GM10248 (cell line): ENCODE results near the gene YWHAB.
"Not testable (repeated sequence)": the region's sequence is repeated elsewhere in the genome, so short reads cannot be mapped to it uniquely, and the experiment has no call there.

Experiments
- CTCF ChIA-PET: fragments of 300-600 bp; sonication (Branson Sonifier 250); formaldehyde crosslinking; extraction: SDS; loops from one replicate; lab custom pipeline; 2021; ENCODE audit warnings: antibody characterized with exemption; lab: Yijun Ruan, JAX
- POLR2A ChIA-PET: fragments of 350-650 bp; sonication (Branson Sonifier 250); formaldehyde crosslinking; extraction: SDS; loops from one replicate; lab custom pipeline; 2020; ENCODE audit warnings: antibody characterized with exemption; lab: Yijun Ruan, JAX
- DNase-seq: peaks from one replicate; pipeline ENCODE4 v3.0.0; 2012; ENCODE audit errors: extremely low spot score
- CTCF ChIP-seq: IDR thresholded peaks from 2 replicates; pipeline ENCODE4 v1.5.1; 2012; ENCODE audit warnings: mild to moderate bottlenecking, low read depth; ENCODE audit errors: extremely low read depth, missing control alignments, control extremely low read depth

YWHAB gene

DNA sequence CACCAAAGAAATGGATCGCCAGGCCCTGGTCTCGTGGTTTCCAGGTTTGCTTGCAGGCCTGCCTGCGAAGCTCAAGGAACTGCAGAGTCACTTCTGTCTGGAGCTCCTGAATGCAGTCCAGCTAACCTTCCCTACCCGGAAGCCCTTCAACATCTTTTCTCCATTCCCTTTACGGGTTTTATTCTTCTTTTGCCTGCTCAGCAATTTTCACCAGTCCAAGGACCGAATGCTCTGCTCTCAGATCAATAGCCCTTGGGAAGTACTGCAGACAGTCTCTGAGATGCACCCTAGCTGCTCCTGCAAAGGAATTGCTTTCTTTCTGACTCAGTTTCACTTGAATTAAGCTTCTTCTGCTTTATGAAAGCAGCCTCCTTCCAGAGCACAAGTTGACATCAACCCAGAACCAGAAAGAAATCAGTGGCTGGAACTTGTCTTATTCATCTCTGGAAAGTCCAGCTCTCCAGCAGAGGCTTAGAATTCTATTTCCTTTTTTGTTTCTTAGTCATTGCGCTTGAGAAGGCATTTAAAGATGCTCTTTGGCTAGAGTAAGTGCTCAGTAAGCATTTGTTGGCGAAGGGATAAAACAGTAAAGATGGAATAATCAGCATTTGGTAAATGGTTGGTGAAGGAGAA is 18.7 kb upstream of the YWHAB start:
- no peak for DNase-seq
- no peak for TF ChIP-seq CTCF
- CTCF ChIA-PET: interaction anchor here (0.7 to 2.7 kb wide), 30 partner anchors 9 to 653 kb away, joined by 3 to 40 read pairs (median 3); no protein-coding TSS in a partner anchor
- POLR2A ChIA-PET: interaction anchor here (0.6 kb wide), 1 partner anchor 434 kb away, joined by 4 read pairs; no protein-coding TSS in a partner anchor

GRCh38 chr20:44869471-44869870 is 16.0 kb upstream of the YWHAB start:
- DNase-seq: no peak
- ChIA-PET CTCF (interaction anchor here (1.9 to 2.7 kb wide), 2 partner anchors 68 to 122 kb away, joined by 10 read pairs; no protein-coding TSS in a partner anchor), POLR2A (no interaction called here)
- TF ChIP-seq CTCF: no peak

DNA sequence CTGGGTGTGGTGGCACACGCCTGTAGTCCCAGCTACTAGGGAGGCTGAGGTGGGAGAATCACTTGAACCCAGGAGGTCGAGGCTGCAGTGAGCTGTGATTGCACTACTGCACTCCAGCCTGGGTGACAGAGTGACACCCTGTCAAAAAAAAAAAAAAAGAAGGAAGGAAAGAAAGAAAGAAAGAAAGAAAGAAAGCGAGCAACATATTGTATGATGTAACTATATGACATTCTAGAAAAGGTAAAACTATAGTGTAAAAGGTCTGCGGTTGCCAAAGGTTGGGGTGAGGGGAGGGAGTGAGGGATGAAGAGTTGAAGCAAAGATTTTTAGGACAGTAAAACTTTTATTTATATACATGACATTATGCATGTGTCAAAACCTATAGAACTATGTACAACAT is 3.1 kb upstream of the YWHAB start:
- DNase-seq, POLR2A ChIA-PET: not testable (repeated sequence)
- CTCF ChIA-PET: interaction anchor here (1.1 to 1.4 kb wide), 3 partner anchors 15 to 197 kb away, joined by 3 read pairs; no protein-coding TSS in a partner anchor

- TF ChIP-seq CTCF: no peak
- ChIA-PET POLR2A (no interaction called here), CTCF (interaction anchor here (1.0 to 1.4 kb wide), 3 partner anchors 16 to 198 kb away, joined by 3 to 4 read pairs (median 3); no protein-coding TSS in a partner anchor)
- no peak for DNase-seq
These were observed 2.1 kb upstream of the YWHAB start for GRCh38 chr20:44883214-44883902.

DNA sequence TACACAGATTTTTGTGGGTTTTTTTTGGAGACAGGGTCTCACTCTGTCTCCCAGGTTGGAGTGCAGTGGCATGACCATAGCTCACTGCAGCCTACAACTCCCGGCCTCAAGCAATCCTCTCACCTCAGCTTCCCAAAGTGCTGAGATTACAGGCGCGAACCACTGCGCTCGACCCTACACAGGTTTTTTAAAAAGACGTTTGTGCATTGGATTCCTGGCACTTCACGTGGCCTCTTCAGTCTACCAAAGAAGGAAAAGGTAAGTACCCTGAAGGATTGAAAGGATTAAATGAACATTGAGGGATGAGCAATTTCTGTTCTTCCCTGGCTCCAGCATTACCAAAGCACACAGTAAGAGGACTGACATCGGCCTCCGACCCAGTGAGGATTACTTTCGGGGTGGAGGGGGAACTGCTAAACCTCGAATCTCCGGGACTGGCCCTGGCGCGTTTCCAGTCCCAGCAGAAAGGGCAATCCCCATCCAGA is 556 bp upstream of the YWHAB start:
- ChIA-PET CTCF (interaction anchor here (1.0 to 1.2 kb wide), 2 partner anchors 18 to 211 kb away, joined by 3 read pairs; no protein-coding TSS in a partner anchor), POLR2A (interaction anchor here (0.8 kb wide), 1 partner anchor 12 kb away, joined by 3 read pairs; no protein-coding TSS in a partner anchor)
- TF ChIP-seq CTCF: no peak
- DNase-seq: no peak

DNA sequence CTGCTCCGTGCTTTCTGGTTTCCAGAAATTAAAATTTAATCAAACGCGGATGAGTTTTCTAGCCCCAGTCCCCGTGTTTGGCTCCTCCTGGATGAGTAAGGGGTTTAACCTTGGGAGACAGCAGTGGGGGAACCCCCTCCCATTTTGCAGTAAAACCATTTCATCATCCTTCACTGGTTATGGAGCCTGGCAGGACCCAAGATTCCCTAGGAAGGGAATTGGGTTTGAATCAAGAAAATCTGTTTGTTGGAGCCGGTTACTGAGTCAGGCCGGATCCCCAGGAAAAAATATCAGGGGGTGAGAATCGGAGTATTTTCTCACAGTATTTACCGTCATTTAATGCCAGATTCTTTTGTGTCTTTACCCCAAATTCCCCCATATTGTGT is 754 bp downstream of the YWHAB start:
- ChIA-PET POLR2A (interaction anchor here (0.7 kb wide), 1 partner anchor 31 kb away, joined by 3 read pairs; no protein-coding TSS in a partner anchor), CTCF (no interaction called here)
- no peak for DNase-seq
- TF ChIP-seq CTCF: no peak
